Prostate gland (tissue), 2 donors: ENCODE measurements around the gene CCNI.

Source experiments
- POLR2A ChIP-seq: fragments of 450-650 bp; IDR thresholded peaks from one replicate; pipeline ENCODE4 v1.6.1; 2016; ENCODE audit warnings: antibody characterized with exemption, mild to moderate bottlenecking
- TF ChIP-seq, protein P1 (sequence below), 4 experiments: fragments of 200-600 bp in 2 of 4; fragments of 450-650 bp in 2 of 4; sonication (generic) in 2 of 4; IDR thresholded peaks; 1 replicate in 3 of 4; 2 replicates in 1 of 4; pipeline ENCODE4 v1.5.1; 2016 to 2019; ENCODE audit warnings: antibody characterized with exemption in 4 of 4, mild to moderate bottlenecking in 2 of 4, moderate library complexity in 2 of 4

DNA sequence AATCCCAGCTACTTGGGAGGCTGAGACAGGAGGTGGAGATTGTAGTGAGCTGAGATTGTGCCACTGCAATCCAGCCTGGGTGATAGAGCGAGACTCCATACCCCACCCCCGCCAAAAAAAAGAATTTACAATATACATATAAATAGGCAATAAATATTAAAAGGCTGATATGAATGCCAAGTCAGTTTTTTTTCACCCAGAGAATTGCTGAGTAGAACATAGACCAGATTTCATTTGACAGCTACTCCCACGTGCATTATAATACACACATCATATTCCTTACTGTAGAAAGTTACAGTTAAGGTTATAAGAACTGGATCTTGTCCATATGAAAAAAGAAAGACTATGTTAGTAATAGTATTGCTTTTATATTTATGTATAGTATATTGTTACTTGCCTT, 18.7 kb upstream of the CCNI start:
- TF ChIP-seq, protein P1, sequence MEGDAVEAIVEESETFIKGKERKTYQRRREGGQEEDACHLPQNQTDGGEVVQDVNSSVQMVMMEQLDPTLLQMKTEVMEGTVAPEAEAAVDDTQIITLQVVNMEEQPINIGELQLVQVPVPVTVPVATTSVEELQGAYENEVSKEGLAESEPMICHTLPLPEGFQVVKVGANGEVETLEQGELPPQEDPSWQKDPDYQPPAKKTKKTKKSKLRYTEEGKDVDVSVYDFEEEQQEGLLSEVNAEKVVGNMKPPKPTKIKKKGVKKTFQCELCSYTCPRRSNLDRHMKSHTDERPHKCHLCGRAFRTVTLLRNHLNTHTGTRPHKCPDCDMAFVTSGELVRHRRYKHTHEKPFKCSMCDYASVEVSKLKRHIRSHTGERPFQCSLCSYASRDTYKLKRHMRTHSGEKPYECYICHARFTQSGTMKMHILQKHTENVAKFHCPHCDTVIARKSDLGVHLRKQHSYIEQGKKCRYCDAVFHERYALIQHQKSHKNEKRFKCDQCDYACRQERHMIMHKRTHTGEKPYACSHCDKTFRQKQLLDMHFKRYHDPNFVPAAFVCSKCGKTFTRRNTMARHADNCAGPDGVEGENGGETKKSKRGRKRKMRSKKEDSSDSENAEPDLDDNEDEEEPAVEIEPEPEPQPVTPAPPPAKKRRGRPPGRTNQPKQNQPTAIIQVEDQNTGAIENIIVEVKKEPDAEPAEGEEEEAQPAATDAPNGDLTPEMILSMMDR (IDR thresholded peaks at IDR 0.05), result no peak
- TF ChIP-seq POLR2A, result no peak
